ENCODE measurements around the gene DACH2.

Gene DACH2

DNA sequence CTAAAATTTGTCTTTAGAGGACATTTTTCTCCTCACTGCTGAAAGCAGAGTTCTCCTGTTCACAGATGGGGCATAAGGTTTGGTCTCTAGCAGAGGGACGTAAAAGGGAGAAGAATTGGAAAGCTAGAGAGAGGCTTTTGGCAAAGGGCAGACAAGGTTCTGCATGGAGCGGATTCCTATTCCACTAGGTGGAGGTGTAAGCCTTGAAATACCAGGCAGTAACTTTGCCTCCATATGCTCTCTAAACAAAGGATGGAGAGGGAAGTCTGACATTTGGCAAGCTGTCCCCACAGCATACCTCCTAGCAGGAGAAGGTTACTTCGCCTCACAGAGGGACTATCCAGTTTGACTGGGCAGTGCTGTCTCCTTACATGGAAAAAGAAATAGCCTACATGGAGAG lies 174.7 kb downstream of the DACH2 start:
- no peak for DNase-seq (ENCODE audit: low spot score)

DNA sequence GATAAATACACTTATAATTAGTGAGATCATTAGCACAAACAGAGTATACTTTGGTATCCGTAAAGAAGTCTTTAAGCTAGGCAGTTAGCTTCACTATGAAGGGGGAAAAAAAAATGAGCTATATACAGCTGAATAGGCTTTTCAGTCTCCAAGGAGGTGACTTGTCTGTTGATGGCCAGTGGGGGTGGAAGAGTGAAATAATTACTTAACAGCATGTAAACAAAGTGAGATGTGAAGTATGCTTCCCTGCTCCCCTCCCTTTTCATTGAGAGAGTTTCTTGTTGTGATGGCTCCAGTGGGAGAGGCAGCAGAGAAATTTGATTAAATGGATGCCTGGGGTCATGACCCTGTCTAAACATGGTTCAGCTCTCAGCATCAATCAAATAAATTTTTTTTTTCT lies 180.9 kb downstream of the DACH2 start:
- no peak for DNase-seq (ENCODE audit: low spot score)

DNA sequence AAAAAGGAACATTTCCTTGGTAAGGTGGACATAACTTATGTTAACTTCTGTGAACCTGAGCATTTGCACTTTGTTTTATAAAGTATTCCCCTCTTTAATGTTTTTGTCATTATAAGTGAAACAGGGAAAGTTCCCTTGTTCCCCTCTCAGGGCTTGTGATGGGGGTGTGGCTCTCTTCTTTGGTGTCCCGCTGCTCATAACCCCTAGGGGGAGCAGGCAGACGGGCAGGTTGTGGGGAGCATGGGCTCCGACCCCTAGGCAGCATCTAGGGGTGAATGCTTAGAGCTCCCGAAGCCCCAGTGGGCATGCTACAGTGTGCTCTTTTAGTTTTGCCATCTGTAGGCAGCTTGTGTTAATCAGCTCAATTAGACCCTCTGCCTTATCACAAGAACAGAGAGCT lies 200.4 kb downstream of the DACH2 start:
- no peak for DNase-seq (ENCODE audit: low spot score)

DNA sequence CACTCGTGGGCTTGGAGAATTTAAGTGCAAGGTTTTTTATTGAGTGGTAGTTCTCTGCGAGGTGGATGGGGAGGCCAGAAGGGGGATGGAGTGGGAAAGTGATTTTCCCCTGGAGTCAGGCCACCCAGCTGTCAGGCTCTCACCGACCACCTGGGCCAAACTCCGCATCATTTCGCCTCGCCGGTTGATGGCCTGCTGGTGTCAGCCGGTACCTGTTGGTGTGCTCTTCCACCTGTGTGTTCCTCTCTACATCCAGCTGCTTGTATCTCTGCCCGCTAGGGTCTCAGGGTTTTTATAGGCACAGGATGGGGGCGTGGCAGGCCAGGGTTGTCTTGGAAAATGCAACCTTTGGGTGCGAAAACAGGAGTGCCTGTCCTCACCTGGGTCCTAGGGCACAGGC lies 200.9 kb downstream of the DACH2 start:
- no peak for DNase-seq (ENCODE audit: low spot score)

DNA sequence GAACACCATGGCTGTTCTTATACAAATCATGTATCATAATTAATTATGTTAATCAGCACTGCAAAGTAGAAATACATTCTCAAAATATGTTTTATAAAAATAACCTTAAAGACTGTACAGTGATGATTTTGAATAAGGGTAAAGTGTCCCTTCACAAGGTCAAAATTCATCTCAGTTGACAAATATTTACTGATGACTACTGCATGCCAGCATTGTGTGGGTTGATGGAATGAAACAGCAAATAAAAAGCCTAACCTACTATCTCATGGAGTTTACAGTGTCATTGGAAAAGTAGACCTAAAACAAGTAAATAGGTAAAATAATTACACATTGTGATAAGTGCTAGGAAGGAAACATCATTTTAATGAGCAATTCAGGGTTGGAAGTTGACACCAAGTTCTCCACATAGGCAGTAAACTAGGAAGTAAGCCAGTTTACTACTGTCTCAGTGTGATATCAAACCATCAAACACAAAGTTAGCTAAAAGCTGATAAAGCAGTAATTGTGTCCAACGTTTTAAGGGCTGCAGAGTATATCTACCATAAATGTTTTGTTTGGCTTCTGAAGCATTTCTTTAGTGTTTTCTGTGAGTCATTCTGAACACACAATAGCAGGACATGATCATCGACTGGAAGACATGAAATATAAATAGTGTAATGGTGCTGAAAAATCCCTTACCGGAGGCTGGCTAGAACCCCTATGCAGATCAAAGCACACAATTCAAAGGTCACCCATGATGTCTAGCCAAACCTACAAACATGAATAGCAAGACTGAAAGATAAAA lies 221.8 kb downstream of the DACH2 start:
- no peak for DNase-seq (ENCODE audit: low spot score)

DNA sequence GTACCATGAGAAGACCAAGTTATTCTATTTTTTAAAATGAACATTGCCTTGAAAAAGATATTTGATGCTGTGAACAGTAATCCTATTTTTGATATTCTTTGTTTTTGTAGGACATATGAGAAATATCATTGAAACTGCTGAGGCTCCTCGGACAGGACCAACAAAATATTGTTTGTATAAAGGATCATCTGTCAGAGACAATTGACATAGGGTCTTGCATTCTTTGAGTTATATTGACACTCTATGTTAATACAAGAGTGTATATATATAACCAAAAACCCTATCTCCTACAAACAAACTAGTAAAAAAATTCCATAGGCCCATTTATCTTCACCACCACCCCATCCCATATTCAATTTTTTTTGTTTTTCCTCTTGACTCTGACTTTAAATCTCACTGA lies 222.7 kb downstream of the DACH2 start:
- DNase-seq (ENCODE audit: low spot score) = no peak

DNA sequence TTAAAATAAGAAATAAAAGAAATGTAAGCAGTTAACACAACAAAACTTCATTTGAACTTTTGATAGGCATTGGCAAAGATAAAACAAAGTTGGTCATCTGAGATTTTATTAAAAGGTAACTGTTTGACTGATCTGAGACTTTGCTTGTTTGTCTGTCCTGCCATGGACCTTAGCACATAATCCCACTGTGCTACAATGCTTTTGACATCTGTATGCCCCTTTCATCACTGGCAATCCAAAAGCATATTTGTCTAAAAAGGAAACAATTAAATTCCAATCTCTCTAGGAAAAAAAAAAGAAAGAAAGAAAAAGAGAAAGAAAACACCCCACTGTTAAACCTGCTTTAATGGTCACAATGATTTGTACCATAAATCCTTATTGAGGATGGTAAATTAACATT lies 231.0 kb downstream of the DACH2 start:
- no peak for DNase-seq (ENCODE audit: low spot score)

DNA sequence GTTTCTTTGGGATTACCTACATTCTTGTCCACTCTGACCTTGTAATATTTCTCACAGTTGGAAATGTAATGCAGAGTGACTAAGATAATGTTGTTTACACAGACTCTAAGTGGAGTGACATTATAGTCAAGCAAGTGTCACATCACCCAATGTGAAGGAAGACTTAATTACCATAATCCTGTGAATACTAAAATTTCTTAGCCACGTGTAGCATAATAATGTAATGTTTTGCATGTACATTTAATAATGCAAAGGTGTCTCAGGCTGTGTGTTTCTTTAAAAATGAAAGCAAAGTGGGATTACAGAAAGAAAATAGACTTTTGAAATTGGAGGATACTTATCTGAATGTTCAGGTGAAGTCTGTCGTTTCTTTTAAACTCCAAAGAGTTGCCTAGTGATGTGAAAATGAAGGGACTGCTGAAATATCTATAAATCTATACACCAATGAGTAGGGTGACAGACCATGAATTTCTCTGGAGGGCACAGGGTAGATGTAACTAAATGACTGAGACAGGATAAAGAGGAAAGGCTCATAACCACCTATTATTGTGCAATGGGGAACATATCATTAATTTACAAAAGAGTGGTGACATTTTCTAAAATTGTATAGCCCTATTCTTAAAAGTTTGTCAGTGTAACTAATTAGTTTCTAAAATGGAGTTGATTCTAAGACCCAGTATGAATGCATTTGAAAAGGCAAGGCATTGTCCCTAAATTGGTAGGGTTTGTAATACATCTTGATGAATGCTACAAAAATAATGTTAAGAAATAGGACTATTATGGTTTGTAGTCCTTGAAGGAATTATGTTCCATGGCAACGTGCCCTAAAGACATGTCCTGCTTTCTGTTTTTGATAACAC lies 235.7 kb downstream of the DACH2 start:
- no peak for DNase-seq (ENCODE audit: low spot score)

DNA sequence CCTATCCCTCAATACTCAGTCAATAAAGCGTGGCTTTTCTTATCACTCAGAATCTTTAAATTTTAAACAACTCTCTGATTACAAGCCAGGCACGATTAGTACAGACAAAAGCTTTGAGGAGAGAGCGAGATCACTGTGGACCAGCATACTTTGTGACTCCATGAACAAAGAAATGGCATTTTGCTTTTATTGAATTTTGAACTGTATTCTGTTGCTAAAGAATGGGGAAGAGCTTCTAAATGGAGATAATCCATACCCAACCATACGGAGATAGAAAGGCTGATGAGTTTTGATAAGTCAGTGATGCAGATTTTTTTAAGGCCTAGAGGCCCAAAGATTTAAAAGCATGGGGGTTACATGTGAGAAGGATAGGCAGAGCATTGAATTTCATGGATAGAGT lies 259.1 kb downstream of the DACH2 start:
- no peak for DNase-seq (ENCODE audit: low spot score)

DNA sequence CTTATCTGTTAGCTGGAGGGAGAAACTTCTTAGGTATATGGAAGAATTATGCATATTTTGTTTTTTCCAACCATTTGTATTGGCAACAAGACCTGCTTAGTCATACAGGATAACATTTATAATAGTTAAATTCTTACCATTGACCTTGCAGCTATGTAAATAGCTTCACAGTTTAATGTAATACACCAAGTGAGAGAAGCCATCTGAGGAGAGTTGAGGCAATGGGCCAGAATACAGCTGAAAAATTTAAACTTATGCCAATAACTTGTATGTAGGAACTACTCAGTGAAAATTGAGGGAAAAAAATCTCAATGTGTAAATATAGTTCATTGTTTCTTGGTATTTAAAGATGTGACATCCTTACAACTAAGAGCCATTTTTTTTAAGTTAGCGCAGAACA lies 273.5 kb downstream of the DACH2 start:
- no peak for DNase-seq (ENCODE audit: low spot score)

DNA sequence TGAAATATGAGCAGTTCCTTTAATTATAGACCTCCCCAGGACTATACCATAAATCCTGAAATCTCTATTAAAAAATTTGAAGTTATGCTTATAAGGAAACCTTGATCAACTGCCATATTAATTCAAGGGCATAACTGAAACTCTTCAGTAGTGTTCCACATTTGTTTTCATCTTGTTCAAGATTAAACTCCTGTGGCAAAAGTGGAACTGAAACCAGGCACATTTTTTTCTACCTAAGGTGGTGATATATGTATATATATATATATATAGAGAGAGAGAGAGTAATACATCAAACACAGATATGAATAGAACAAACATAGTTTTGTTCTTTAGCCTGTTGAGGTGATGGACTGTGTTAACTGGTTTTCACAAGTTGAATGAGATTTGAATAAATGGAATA lies 287.9 kb downstream of the DACH2 start:
- no peak for DNase-seq (ENCODE audit: low spot score)

DNA sequence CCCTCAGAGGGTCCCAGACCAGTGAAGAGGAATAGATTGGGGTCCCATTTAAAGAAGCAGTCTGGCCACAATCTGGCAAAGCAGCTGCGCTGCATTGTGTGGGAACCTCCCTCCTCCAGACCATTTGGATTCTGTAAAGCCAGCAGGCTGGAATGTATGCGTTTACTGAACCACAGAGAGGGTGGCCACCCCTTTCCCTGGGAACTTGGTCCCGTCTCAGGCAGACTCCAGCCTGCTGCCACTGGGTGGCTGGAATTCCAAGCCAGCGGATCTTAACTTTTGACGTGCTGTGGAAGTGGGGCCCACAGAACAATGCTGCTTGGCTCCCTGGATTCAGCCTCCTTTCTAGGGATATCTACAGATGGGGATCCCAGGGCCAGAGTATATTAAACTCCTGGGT lies 307.2 kb downstream of the DACH2 start:
- no peak for DNase-seq (ENCODE audit: low spot score)

DNA sequence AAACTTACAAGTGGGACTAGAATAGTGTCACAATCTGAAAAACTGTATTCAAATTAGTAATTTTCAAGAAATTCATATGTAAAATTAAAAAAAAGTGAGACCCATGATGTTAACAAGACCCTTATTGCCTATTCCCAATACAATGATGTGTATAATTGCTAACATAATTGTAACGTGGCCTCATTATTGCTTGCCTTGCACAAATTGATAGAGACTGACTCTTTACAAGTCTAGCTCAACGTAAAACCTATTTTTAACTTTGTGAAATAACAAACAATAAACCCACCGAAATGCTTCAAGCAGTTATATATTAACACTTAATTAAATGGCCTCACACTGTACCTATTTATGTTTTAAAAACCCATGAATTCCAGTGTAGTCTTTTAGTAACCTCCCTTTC lies 312.5 kb downstream of the DACH2 start:
- DNase-seq (ENCODE audit: low spot score) = no peak

DNA sequence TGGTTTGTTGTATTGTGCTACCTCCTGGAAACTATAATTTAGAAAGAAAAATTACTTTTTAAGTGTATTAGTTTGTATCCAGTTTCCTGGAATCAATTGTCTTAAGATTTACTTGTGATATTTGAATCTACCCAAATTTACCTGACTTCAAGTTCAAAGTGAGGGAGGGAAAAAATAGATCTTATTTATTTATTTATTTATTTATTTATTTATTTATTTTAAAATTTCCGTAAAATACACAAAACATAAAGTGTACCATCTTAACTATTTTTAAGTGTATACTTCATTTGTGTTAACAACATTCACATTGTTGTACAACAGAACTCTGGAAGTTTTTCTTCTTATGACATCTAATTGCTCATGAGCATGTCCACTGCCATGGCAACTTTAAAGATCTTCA lies 356.0 kb downstream of the DACH2 start:
- DNase-seq (ENCODE audit: low spot score) = no peak

DNA sequence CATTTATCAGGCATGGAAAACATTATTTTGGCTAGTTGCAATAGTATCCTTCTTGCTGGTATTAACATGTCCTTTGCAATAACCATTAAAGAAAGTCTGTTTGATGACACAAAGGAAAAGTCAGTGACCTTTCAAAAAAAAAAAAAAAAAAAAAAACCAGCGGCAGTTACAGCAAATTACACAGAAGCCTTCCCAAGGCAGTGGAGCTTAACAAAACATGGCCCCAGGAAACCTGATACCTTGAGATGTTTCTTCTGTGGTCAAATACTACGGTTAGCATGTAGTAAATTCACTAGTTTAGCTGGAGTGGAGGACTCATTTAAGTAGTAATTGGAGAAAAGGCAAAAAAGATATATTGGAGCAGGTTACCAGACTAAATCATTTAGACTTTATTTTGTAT lies 359.1 kb downstream of the DACH2 start:
- no peak for DNase-seq (ENCODE audit: low spot score)

DNA sequence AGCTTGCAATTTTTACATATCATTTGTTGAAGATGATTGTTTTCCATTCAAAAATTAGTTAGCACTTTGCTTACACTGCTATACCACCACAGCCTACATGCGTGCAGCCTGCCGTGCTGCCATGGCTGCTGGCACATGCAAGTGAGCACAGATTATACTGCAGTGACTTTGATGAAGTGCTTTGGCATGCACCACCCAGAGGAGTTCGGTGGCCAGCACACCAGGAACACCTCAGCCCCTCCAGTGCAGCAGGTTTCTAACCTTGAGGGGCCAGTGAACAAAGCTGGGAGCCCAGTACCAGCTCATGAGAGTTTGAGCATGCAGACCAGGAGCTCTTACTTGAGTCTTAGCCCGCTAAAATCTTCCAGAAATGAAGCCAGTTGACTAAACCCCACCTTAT lies 431.5 kb downstream of the DACH2 start:
- no peak for DNase-seq (ENCODE audit: low spot score)

DNA sequence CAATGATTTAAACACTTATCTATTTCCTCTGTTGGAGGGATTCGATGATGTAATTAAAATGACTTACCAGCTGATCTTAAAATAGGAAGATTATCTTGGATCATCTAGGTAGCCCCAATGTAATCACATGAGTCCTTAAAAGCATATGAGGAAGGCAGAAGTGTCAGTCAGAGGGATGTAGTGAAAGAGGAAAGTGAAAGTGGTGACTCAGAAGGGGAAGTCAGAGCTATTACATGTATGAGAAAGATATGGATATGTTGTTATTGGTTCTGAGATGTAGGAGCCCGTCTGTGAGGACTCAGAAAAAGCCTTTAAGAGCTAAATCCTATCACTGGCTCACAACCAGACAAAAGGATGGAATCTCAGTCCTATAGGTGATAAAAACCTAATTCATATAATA lies 456.4 kb downstream of the DACH2 start:
- DNase-seq (ENCODE audit: low spot score) = no peak

DNA sequence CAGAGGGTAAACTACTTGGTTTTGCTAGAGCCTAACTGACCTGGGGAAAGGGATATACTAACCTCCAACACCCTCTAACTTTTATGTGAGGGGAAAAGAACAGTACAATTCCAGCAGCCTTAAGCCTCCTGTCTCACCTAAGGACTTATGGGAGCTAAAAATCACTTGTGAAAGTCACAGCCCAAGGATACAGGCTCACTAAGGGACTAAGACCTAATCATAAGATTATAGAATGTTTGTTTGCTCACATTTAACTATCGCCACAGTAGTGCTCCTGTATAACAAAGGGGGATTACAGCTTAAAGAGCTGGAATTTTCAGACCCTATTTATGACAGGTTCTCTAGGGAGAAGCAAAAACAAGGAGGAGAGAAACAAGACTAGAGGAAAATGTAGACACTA lies 548.7 kb downstream of the DACH2 start:
- DNase-seq (ENCODE audit: low spot score) = no peak

DNA sequence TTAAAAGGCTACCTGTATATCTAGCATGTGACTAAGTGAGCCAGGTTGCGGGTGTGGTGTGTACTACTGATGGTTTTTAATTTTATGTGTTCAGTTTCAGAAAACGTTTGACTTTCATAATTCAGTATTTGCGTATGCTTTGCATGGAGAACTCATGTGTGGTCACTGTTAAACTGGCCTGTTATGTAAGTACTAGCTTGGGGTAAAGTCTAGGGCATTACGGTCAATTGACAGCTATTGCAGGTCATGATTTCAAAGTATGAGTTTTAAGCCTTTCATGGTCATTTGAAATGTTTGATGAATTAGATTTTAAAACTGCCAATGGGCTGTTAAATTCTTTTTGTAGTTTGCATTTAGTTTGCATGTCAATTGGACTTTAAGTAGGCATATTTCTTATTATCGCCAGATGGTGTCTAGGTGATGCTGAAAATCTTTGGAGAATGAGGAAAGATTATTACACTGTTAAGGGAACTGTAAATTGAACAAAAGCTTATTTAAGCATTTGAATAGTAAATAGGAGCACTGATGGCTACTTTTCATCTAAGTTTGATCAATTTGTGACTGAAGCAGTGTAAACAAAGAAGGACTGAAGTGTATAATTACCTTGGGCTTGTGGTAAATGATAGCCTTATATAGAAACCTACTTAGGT lies 563.4 kb downstream of the DACH2 start:
- DNase-seq (ENCODE audit: low spot score) = no peak

DNA sequence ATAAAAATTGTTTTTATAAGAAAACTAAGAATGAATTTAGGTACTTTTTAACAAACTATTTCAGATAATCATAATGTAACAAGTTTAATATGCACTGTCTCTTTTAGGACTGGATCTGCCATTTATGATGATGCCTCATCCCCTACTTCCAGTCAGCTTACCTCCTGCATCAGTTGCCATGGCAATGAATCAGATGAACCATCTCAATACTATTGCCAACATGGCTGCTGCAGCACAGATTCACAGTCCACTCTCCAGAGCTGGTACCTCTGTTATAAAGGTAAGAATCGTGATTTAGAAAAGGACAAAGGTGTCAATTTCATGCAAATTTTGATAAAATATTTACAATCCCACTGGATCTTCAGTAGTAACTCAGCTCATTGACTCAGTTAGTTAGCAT lies 566.2 kb downstream of the DACH2 start:
- no peak for DNase-seq (ENCODE audit: low spot score)

DNA sequence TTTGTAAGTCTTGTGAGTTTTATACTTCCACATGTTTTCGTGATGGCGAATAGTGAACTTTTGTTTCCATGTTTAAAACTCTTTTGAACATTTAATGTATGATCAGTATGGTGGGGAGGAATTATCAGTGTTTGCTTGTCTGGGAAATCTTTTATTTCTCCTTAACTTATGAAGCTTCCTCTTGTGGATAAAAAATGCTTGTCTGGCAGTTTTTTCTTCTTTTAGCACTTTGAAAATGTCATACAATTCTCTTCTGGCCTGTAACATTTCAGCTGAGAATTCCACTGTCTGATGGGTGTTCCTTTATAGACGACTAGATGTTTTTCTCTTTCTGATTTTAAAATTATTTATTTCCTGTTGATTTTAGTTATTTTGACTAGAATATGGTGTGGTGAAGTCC lies 576.0 kb downstream of the DACH2 start:
- no peak for DNase-seq (ENCODE audit: low spot score)

DNA sequence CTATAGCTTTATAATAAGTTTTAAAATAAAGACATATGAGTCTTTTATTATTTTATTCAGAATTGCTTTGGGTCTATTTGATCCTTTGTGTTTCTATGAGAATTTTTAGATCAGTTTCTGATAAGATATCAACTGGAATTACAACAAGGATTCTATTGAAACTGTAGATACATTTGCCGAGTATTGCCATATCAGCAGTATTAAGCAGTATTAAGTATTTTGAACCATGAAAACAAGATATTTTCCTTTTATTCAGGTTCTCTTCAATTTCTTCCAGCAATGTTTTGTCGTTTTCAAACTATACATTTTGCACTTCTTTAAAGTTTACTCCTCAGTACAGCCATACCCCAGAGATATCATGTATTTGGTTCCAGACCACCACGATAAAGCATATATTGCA lies 598.8 kb downstream of the DACH2 start:
- DNase-seq (ENCODE audit: low spot score) = no peak

DNA sequence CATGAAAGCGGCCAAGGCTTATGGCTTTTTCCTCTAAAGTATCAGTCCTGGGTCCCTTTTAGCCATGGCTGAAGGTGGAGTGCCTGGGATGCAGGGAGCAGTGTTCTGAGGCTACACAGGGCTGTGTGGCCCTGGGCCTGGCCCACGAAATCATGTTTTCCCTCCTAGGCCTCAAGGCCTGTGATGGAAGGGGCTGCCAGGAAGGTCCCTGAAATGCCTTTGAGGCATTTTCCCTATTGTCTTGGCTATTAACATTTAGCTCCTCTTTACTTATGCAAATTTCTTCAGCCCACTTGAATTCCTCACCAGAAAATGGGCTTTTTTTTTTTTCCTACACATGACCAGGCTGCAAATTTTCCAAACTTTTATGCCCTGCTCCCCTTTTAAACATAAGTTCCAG lies 657.0 kb downstream of the DACH2 start:
- DNase-seq (ENCODE audit: low spot score) = no peak

Data from AG20443 (cell line).